ENCODE data around the gene THSD7B.
"Not testable (repeated sequence)": the region's sequence is repeated elsewhere in the genome, so short reads cannot be mapped to it uniquely, and the experiment has no call there.

THSD7B gene

DNA sequence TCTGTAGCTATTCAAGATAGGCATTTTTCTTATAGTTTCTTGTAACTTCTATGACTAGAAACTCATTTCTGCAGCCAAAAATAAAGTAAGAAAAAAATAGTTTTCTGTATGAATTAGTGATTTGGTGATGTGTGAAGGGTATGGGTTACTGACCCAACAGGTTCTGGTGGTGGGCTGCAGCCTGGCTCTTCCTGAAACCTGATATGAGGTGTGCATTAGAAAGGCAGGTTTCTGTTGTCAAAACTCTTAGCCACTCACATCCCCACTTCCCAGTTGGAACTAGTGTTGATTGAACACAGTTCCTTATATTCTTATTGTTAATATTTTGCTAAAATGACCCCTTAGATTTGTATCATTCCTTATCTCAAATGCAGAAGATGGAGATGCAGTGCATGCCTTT is 330.8 kb downstream of the THSD7B start:
- no peaks in the 10 kb centered on the region for H3F3A ChIP-seq (ENCODE audit: low read depth)
- no peaks in the 10 kb centered on the region for H3K4me1 ChIP-seq (ENCODE audit: insufficient read depth, low read length, poor library complexity, severe bottlenecking)
- no peaks in the 10 kb centered on the region for H4K20me1 ChIP-seq (ENCODE audit: insufficient read depth, low read length, poor library complexity, severe bottlenecking)
- H3K9me2 ChIP-seq (replicated peaks; ENCODE audit: low read depth, low read length), result no peaks in the 10 kb centered on the region
- H3K4me3 ChIP-seq (ENCODE audit: low read length, poor library complexity, severe bottlenecking), result no peak overlapping the region
- no peak for TF ChIP-seq EZH2phosphoT487 (IDR thresholded peaks at IDR 0.05; ENCODE audit: borderline replicate concordance)
- TF ChIP-seq, protein P1, sequence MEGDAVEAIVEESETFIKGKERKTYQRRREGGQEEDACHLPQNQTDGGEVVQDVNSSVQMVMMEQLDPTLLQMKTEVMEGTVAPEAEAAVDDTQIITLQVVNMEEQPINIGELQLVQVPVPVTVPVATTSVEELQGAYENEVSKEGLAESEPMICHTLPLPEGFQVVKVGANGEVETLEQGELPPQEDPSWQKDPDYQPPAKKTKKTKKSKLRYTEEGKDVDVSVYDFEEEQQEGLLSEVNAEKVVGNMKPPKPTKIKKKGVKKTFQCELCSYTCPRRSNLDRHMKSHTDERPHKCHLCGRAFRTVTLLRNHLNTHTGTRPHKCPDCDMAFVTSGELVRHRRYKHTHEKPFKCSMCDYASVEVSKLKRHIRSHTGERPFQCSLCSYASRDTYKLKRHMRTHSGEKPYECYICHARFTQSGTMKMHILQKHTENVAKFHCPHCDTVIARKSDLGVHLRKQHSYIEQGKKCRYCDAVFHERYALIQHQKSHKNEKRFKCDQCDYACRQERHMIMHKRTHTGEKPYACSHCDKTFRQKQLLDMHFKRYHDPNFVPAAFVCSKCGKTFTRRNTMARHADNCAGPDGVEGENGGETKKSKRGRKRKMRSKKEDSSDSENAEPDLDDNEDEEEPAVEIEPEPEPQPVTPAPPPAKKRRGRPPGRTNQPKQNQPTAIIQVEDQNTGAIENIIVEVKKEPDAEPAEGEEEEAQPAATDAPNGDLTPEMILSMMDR (conservative IDR thresholded peaks at IDR 0.05; ENCODE audit: low read length), result no peak
- no peaks in the 10 kb centered on the region for H3K9me3 ChIP-seq (ENCODE audit: insufficient read depth, low read depth, low read length)
- no peaks in the 10 kb centered on the region for H3K27me3 ChIP-seq (ENCODE audit: insufficient read depth, low read length, poor library complexity, severe bottlenecking)
- H3K9ac ChIP-seq (ENCODE audit: low read depth, low read length, poor library complexity, severe bottlenecking), result no peak overlapping the region
- H3K4me2 ChIP-seq (ENCODE audit: low read depth, low read length, poor library complexity, severe bottlenecking), result no peak overlapping the region
- no peak overlapping the region for H2AFZ ChIP-seq (ENCODE audit: low read length)
- no peaks in the 10 kb centered on the region for H3K79me2 ChIP-seq (ENCODE audit: insufficient read depth, low read length)
- H3K36me3 ChIP-seq (ENCODE audit: insufficient read depth, low read length), result no peaks in the 10 kb centered on the region

DNA sequence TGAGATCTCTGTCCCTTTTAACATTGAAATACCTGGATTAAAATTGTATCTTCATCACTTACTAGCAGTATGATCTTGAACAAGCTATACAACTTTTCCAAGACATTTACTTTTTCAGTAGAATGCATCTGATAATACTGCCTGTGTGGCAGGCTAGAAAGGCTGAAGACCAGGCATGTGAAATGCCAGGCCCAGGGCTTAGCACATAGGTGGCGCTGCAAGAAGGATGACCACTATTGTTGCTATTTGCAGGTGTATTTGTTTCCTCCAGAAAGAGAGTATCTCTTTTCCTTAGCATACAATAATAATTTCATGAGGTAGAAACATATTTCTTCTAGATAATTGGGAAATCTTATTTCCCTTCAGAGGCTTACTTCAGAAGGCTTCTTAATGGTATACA is 331.3 kb downstream of the THSD7B start:
- Histone ChIP-seq H4K20me1 (ENCODE audit: insufficient read depth, low read length, poor library complexity, severe bottlenecking) (no peaks in the 10 kb centered on the region), H2AFZ (ENCODE audit: low read length) (no peak overlapping the region), H3K4me2 (ENCODE audit: low read depth, low read length, poor library complexity, severe bottlenecking) (no peak overlapping the region), H3F3A (ENCODE audit: low read depth) (no peaks in the 10 kb centered on the region), H3K9me2 (replicated peaks; ENCODE audit: low read depth, low read length) (no peaks in the 10 kb centered on the region), H3K27me3 (ENCODE audit: insufficient read depth, low read length, poor library complexity, severe bottlenecking) (no peaks in the 10 kb centered on the region), H3K9ac (ENCODE audit: low read depth, low read length, poor library complexity, severe bottlenecking) (no peak overlapping the region), H3K4me1 (ENCODE audit: insufficient read depth, low read length, poor library complexity, severe bottlenecking) (no peaks in the 10 kb centered on the region), H3K9me3 (ENCODE audit: insufficient read depth, low read depth, low read length) (no peaks in the 10 kb centered on the region), H3K79me2 (ENCODE audit: insufficient read depth, low read length) (no peaks in the 10 kb centered on the region), H3K4me3 (ENCODE audit: low read length, poor library complexity, severe bottlenecking) (no peak overlapping the region), H3K36me3 (ENCODE audit: insufficient read depth, low read length) (no peaks in the 10 kb centered on the region)
- TF ChIP-seq, protein P1 (conservative IDR thresholded peaks at IDR 0.05; ENCODE audit: low read length), result peak; percentile 33; the same call in 1 of the 2 replicates
- TF ChIP-seq EZH2phosphoT487 (IDR thresholded peaks at IDR 0.05; ENCODE audit: borderline replicate concordance), result no peak

DNA sequence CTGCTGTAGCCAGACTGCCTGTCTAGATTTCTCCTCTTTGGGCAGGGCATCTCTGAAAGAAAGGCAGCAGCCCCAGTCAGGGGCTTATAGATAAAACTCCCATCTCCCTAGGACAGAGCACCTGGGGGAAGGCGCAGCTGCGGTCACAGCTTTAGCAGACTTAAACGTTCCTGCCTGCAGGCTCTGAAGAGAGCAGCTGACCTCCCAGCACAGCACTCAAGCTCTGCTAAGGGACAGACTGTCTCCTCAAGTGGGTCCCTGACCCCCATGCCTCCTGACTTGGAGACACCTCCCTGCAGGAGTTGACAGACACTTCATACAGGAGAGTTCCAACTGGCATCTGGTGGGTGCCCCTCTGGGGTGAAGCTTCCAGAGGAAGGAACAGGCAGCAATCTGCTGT is 336.5 kb downstream of the THSD7B start:
- not testable (repeated sequence) for H3K4me1 ChIP-seq (ENCODE audit: insufficient read depth, low read length, poor library complexity, severe bottlenecking); H3K36me3 ChIP-seq (ENCODE audit: insufficient read depth, low read length); H3K9me3 ChIP-seq (ENCODE audit: insufficient read depth, low read depth, low read length); H3K9ac ChIP-seq (ENCODE audit: low read depth, low read length, poor library complexity, severe bottlenecking); H3K4me3 ChIP-seq (ENCODE audit: low read length, poor library complexity, severe bottlenecking); H3K4me2 ChIP-seq (ENCODE audit: low read depth, low read length, poor library complexity, severe bottlenecking); H3K27me3 ChIP-seq (ENCODE audit: insufficient read depth, low read length, poor library complexity, severe bottlenecking); H4K20me1 ChIP-seq (ENCODE audit: insufficient read depth, low read length, poor library complexity, severe bottlenecking); H3K79me2 ChIP-seq (ENCODE audit: insufficient read depth, low read length); H2AFZ ChIP-seq (ENCODE audit: low read length); H3K9me2 ChIP-seq (replicated peaks; ENCODE audit: low read depth, low read length); H3F3A ChIP-seq (ENCODE audit: low read depth)

DNA sequence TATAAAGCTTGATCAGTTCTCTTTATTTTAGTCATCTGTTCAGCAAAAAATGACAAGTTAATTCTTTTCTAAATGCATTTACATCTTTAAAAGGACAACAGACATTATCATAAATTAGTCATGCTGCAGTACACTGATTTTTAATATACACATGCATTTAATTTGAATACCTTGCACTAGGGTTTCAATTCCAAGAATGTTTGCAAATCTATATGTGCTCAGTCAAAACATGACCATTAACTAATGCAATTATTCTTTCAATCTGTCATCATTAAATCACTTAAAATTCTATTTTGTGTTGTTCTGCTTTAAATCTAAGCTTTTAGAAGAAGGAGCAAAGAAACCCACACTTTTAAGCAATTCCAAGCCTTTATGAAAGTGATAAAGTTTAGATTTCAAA is 342.6 kb downstream of the THSD7B start:
- no peak overlapping the region for H3K9ac ChIP-seq (ENCODE audit: low read depth, low read length, poor library complexity, severe bottlenecking)
- TF ChIP-seq, protein P1 (conservative IDR thresholded peaks at IDR 0.05; ENCODE audit: low read length), result no peak
- no peak for TF ChIP-seq EZH2phosphoT487 (IDR thresholded peaks at IDR 0.05; ENCODE audit: borderline replicate concordance)
- H3K79me2 ChIP-seq (ENCODE audit: insufficient read depth, low read length), result no peaks in the 10 kb centered on the region
- H3K9me3 ChIP-seq (ENCODE audit: insufficient read depth, low read depth, low read length), result no peaks in the 10 kb centered on the region
- H3K4me1 ChIP-seq (ENCODE audit: insufficient read depth, low read length, poor library complexity, severe bottlenecking), result no peaks in the 10 kb centered on the region
- no peaks in the 10 kb centered on the region for H3K9me2 ChIP-seq (replicated peaks; ENCODE audit: low read depth, low read length)
- H3K4me3 ChIP-seq (ENCODE audit: low read length, poor library complexity, severe bottlenecking), result no peak overlapping the region
- H3F3A ChIP-seq (ENCODE audit: low read depth), result no peaks in the 10 kb centered on the region
- H2AFZ ChIP-seq (ENCODE audit: low read length), result no peak overlapping the region
- no peaks in the 10 kb centered on the region for H4K20me1 ChIP-seq (ENCODE audit: insufficient read depth, low read length, poor library complexity, severe bottlenecking)
- H3K4me2 ChIP-seq (ENCODE audit: low read depth, low read length, poor library complexity, severe bottlenecking), result no peak overlapping the region
- H3K36me3 ChIP-seq (ENCODE audit: insufficient read depth, low read length), result no peaks in the 10 kb centered on the region
- H3K27me3 ChIP-seq (ENCODE audit: insufficient read depth, low read length, poor library complexity, severe bottlenecking), result no peaks in the 10 kb centered on the region

All from Loucy (cell line).